Uterus (tissue), 2 donors: ENCODE results near the gene UBN1.

Source experiments
- CTCF ChIP-seq, 4 experiments: fragments of 200-600 bp in 2 of 4; fragments of 450-650 bp in 2 of 4; sonication (generic) in 2 of 4; IDR thresholded peaks; one replicate each; pipeline ENCODE4 v1.5.1; 2016 to 2019; ENCODE audit warnings: antibody characterized with exemption in 4 of 4, mild to moderate bottlenecking in 2 of 4, moderate library complexity in 1 of 4
- POLR2A ChIP-seq, 2 donors: fragments of 450-650 bp; IDR thresholded peaks; one replicate each; pipeline ENCODE4 v1.6.1; 2016; ENCODE audit warnings: antibody characterized with exemption in 2 of 2, mild to moderate bottlenecking in 1 of 2, moderate library complexity in 1 of 2

- TF ChIP-seq CTCF (IDR thresholded peaks at IDR 0.05): no peak
- TF ChIP-seq POLR2A (IDR thresholded peaks at IDR 0.05): no peak
These were observed 16.9 kb upstream of the UBN1 start for GRCh38 chr16:4830408-4830807.
